ENCODE results near the gene TTC34.

- no peak for TF ChIP-seq CTCF (conservative IDR thresholded peaks at IDR 0.05 in 1 of 2, IDR thresholded peaks at IDR 0.05 in 1 of 2; ENCODE audit: extremely low read depth in 1 of 2, insufficient read depth in 1 of 2, low read depth in 1 of 2, low read length in 2 of 2)
- no peak for TF ChIP-seq EZH2 (IDR thresholded peaks at IDR 0.05; ENCODE audit: borderline replicate concordance, low read length)
These were observed 166.0 kb downstream of the TTC34 start for GRCh38 chr1:2635361-2636010.

Measured in mammary epithelial cell (primary cell).